Natural killer cell (primary cell): ENCODE results near the gene RABGAP1L. TPM values are rescaled to one million over a fixed set of nuclear protein-coding genes. Genes with fewer than 3 reads are reported as not detected.
A peak's percentile ranks its signal among the peaks of the same experiment; 100 is the strongest.

ENCODE experiments used
- ATAC-seq, 3 donors: fragments of 150-1000 bp in 2 of 3; fragments of 200-7000 bp in 1 of 3; cut with Tn5 transposase; 1 replicate in 1 of 3; 2 replicates in 2 of 3; pipeline ENCODE4 v1.10.0; 2021; ENCODE audit warnings: mild to moderate bottlenecking in 2 of 3, moderate library complexity in 2 of 3
- DNase-seq, 2 donors: peaks; one replicate each; pipeline versions ENCODE4 v3.0.0 to v3.0.0-alpha.2; 2013 to 2021; ENCODE audit warnings: mixed read lengths in 1 of 2
- H3K27ac ChIP-seq: one replicate; pipeline ENCODE4 v1.5.1; 2013; ENCODE audit warnings: mild to moderate bottlenecking, low read length
- H3K27me3 ChIP-seq: one replicate; pipeline ENCODE4 v1.6.1; 2013; ENCODE audit warnings: low read length; ENCODE audit not compliant: control insufficient read depth, insufficient read depth
- H3K36me3 ChIP-seq: one replicate; pipeline ENCODE4 v1.6.1; 2013; ENCODE audit warnings: low read length; ENCODE audit not compliant: control insufficient read depth, insufficient read depth
- H3K4me1 ChIP-seq: one replicate; pipeline ENCODE4 v1.6.1; 2013; ENCODE audit warnings: low read length; ENCODE audit not compliant: control insufficient read depth, insufficient read depth
- H3K4me3 ChIP-seq: one replicate; pipeline ENCODE4 v1.5.1; 2013; ENCODE audit warnings: low read length
- H3K9me3 ChIP-seq: one replicate; pipeline ENCODE4 v1.6.1; 2013; ENCODE audit warnings: low read length; ENCODE audit not compliant: control insufficient read depth, insufficient read depth
- H3K27ac Mint-ChIP-seq, 2 donors: one replicate each; pipeline ENCODE4 v1.8.0; 2022; ENCODE audit warnings: mild to moderate bottlenecking in 2 of 2, mixed read lengths in 2 of 2, moderate library complexity in 1 of 2
- H3K27me3 Mint-ChIP-seq, 2 donors: one replicate each; pipeline ENCODE4 v1.8.0; 2022; ENCODE audit warnings: low read depth in 2 of 2, mixed read lengths in 2 of 2
- H3K36me3 Mint-ChIP-seq: one replicate; pipeline ENCODE4 v1.8.0; 2022; ENCODE audit warnings: mixed read lengths
- H3K4me1 Mint-ChIP-seq, 2 donors: one replicate each; pipeline ENCODE4 v1.8.0; 2022; ENCODE audit warnings: mixed read lengths in 2 of 2
- H3K4me3 Mint-ChIP-seq: one replicate; pipeline ENCODE4 v1.8.0; 2022; ENCODE audit warnings: mild to moderate bottlenecking, moderate library complexity, mixed read lengths
- H3K9me3 Mint-ChIP-seq, 2 donors: one replicate each; pipeline ENCODE4 v1.8.0; 2022; ENCODE audit warnings: mixed read lengths in 2 of 2
- CTCF ChIP-seq: fragments of 200-600 bp; IDR thresholded peaks from one replicate; pipeline ENCODE4 v1.8.0; 2022; ENCODE audit warnings: antibody characterized with exemption
- WGBS: methylation state at CpG from one replicate; pipeline ENCODE4 v1.1.7; 2013; ENCODE audit warnings: missing lambda C conversion rate; ENCODE audit not compliant: insufficient coverage; 5-methylcytosine and 5-hydroxymethylcytosine counted together
- intact Hi-C: fragments of 100-400 bp; cut with micrococcal nuclease; formaldehyde crosslinking; loops from one replicate; pipeline ENCODE4 v1.14.2; 2022
- total RNA-seq, 4 donors: library from RNA; stranded (reverse); fragments of 120-200 nt in 1 of 4; gene quantifications; one replicate each; pipeline versions ENCODE4 v1.2.3 to v1.2.4, GENCODE V29; 2013 to 2022

Gene RABGAP1L
- total RNA-seq, 3 donors from 2014 or later (not counting 1 experiment from before 2014, with no cell fraction given), result 145 to 168 (median 153) TPM

- H3K27ac ChIP-seq, result no peak overlapping the region
- DNase-seq (no peak), ATAC-seq (no peak)
- no peaks in the 10 kb centered on the region for H3K27me3 ChIP-seq
- H3K9me3 Mint-ChIP-seq, result no peaks in the 10 kb centered on the region
- intact Hi-C loops, result no loop called here
- no peak overlapping the region for H3K4me3 Mint-ChIP-seq
- H3K4me1 Mint-ChIP-seq, result peaks cover 4 to 14% of the 10 kb centered on the region in 2 donors
- no peak for TF ChIP-seq CTCF
- peaks cover 2% of the 10 kb centered on the region for H3K36me3 ChIP-seq
- H3K9me3 ChIP-seq, result no peaks in the 10 kb centered on the region
- no peak overlapping the region for H3K27ac Mint-ChIP-seq
- 80% methylated on average over 5 of the region's 5 CpGs for WGBS
- no peaks in the 10 kb centered on the region for H3K4me1 ChIP-seq
- no peaks in the 10 kb centered on the region for H3K27me3 Mint-ChIP-seq
- no peak overlapping the region for H3K4me3 ChIP-seq
- H3K36me3 Mint-ChIP-seq, result no peaks in the 10 kb centered on the region
Measured at GRCh38 chr1:174825806-174826205, 666.5 kb downstream of the RABGAP1L start.

- no peak for TF ChIP-seq CTCF
- Histone ChIP-seq H3K4me3 (no peak overlapping the region), H3K27me3 (no peaks in the 10 kb centered on the region), H3K9me3 (no peaks in the 10 kb centered on the region), H3K36me3 (no peaks in the 10 kb centered on the region), H3K27ac (no peak overlapping the region), H3K4me1 (no peaks in the 10 kb centered on the region)
- 92% methylated on average over 1 of the region's 3 CpGs for WGBS
- intact Hi-C loops, result no loop called here
- H3K9me3 Mint-ChIP-seq, result no peaks in the 10 kb centered on the region
- no peaks in the 10 kb centered on the region for H3K36me3 Mint-ChIP-seq
- peak overlapping the region in 1 of 2 donors; percentile 26 for H3K27ac Mint-ChIP-seq
- ATAC-seq (no peak), DNase-seq (no peak)
- H3K4me3 Mint-ChIP-seq, result no peak overlapping the region
- peaks cover 11 to 18% of the 10 kb centered on the region in 2 donors for H3K4me1 Mint-ChIP-seq
- H3K27me3 Mint-ChIP-seq, result no peaks in the 10 kb centered on the region
Measured at GRCh38 chr1:174828264-174828663, 668.9 kb downstream of the RABGAP1L start.

DNA sequence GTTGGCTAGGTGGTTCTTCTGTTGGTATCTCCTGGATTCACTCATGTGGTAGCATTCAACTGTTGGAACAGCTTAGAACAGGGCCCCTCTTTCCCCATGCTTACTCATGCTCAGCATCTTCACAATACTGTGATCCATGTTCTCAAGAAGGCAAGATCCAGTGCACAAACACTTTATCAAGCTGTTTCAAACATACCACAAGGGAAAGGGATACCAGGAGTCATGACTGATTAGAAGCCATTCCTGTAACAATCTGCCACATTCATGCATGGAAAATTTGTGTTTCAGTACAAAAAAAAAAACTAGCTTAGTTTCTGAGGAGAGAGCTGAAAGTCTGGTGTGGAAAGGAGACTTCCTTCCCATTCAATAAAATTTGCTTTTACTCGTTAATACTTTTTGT, 670.7 kb downstream of the RABGAP1L start:
- DNase-seq (no peak), ATAC-seq (no peak)
- Mint-ChIP-seq H3K9me3 (no peaks in the 10 kb centered on the region), H3K27ac (no peak overlapping the region), H3K4me3 (no peak overlapping the region), H3K36me3 (no peaks in the 10 kb centered on the region), H3K4me1 (peaks cover 16 to 19% of the 10 kb centered on the region in 2 donors), H3K27me3 (no peaks in the 10 kb centered on the region)
- no CpG with 5 or more reads among the region's 1 CpG for WGBS
- Histone ChIP-seq H3K4me1 (no peaks in the 10 kb centered on the region), H3K27ac (no peak overlapping the region), H3K27me3 (no peaks in the 10 kb centered on the region), H3K36me3 (no peaks in the 10 kb centered on the region), H3K4me3 (no peak overlapping the region), H3K9me3 (no peaks in the 10 kb centered on the region)
- no peak for TF ChIP-seq CTCF
- intact Hi-C loops, result no loop called here

DNA sequence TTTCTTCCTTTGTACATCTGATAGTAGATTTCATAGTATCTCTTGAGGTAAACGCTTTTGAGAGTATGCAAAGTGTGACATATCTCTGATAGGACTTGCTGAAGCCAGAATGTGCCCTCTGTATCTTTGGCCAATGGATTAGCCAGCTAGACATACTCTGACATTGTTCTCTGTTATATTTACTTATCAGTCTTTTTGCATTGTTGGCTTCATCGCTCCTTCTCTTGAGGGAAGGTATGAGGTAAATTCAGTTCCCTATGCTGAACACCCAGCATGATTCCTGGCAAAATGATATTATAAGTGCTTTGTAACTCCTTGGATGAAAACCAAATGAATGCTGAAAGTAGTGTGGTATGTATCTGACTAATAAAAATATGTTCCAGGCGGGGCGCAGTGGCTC, 677.2 kb downstream of the RABGAP1L start:
- intact Hi-C loops, result no loop called here
- Histone ChIP-seq H3K4me1 (no peaks in the 10 kb centered on the region), H3K9me3 (no peaks in the 10 kb centered on the region), H3K36me3 (no peaks in the 10 kb centered on the region), H3K27ac (no peak overlapping the region), H3K27me3 (no peaks in the 10 kb centered on the region), H3K4me3 (no peak overlapping the region)
- H3K4me3 Mint-ChIP-seq, result no peak overlapping the region
- 93% methylated on average over 4 of the region's 4 CpGs for WGBS
- no peaks in the 10 kb centered on the region for H3K36me3 Mint-ChIP-seq
- no peak for DNase-seq
- peak overlapping the region in 1 of 2 donors; percentile 4 for H3K27ac Mint-ChIP-seq
- H3K4me1 Mint-ChIP-seq, result peaks cover 22 to 26% of the 10 kb centered on the region in 2 donors
- no peaks in the 10 kb centered on the region for H3K9me3 Mint-ChIP-seq
- ATAC-seq, result no peak
- no peaks in the 10 kb centered on the region for H3K27me3 Mint-ChIP-seq
- TF ChIP-seq CTCF, result no peak
